ENCODE data around the gene ACACA.

DNA sequence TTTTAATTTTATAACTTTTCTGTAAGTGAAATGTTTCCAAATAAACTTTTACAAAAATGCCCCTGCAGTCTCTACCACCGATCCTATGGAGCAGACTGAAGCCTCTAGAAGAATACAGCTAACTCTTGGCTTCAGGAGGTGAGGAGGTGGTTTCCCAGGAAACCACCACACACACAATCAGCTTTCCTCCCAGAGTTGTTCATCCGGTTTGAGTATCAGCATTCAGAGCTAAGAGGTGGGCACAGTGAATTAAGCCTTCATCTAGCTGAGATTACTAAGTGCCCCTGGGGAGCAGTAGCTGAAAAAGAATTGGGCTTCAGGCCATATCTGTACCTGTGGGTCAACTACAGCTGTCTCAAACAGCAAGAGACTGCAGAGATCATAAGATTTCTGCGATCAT lies 318.2 kb downstream of the ACACA start:
- TF ChIP-seq, protein P1, sequence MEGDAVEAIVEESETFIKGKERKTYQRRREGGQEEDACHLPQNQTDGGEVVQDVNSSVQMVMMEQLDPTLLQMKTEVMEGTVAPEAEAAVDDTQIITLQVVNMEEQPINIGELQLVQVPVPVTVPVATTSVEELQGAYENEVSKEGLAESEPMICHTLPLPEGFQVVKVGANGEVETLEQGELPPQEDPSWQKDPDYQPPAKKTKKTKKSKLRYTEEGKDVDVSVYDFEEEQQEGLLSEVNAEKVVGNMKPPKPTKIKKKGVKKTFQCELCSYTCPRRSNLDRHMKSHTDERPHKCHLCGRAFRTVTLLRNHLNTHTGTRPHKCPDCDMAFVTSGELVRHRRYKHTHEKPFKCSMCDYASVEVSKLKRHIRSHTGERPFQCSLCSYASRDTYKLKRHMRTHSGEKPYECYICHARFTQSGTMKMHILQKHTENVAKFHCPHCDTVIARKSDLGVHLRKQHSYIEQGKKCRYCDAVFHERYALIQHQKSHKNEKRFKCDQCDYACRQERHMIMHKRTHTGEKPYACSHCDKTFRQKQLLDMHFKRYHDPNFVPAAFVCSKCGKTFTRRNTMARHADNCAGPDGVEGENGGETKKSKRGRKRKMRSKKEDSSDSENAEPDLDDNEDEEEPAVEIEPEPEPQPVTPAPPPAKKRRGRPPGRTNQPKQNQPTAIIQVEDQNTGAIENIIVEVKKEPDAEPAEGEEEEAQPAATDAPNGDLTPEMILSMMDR (conservative IDR thresholded peaks at IDR 0.05; ENCODE audit: low read length), result no peak
- TF ChIP-seq EZH2phosphoT487 (IDR thresholded peaks at IDR 0.05; ENCODE audit: borderline replicate concordance), result no peak

Measured in Loucy (cell line).